DMS153 (cell line): ENCODE results near the gene RELA.
A peak's percentile ranks its signal among the peaks of the same experiment; 100 is the strongest.

Experiments used
- DNase-seq: peaks from one replicate; lab custom pipeline; 2025; lab: John Stamatoyannopoulos, UW

Gene RELA

GRCh38 chr11:65633390-65634108 is 29.2 kb downstream of the RELA start:
- no peak for DNase-seq

GRCh38 chr11:65630215-65630614 is 32.5 kb downstream of the RELA start:
- no peak for DNase-seq

- DNase-seq = no peak
Observed at GRCh38 chr11:65629579-65629978, 33.1 kb downstream of the RELA start.

- DNase-seq = no peak
Observed at GRCh38 chr11:65627202-65627601, 35.5 kb downstream of the RELA start.

- no peak for DNase-seq
Observed at GRCh38 chr11:65625628-65626342, 36.9 kb downstream of the RELA start.

GRCh38 chr11:65624931-65625627 is 37.6 kb downstream of the RELA start:
- no peak for DNase-seq

GRCh38 chr11:65623852-65624616 is 38.7 kb downstream of the RELA start:
- no peak for DNase-seq

- DNase-seq = no peak
Observed at GRCh38 chr11:65623177-65623576, 39.5 kb downstream of the RELA start.

- no peak for DNase-seq
Observed at GRCh38 chr11:65622011-65622410, 40.7 kb downstream of the RELA start.

- DNase-seq = no peak
Observed at GRCh38 chr11:65621460-65621859, 41.3 kb downstream of the RELA start.

GRCh38 chr11:65620666-65621065 is 42.0 kb downstream of the RELA start:
- DNase-seq = no peak

- DNase-seq = no peak
Observed at GRCh38 chr11:65619281-65619928, 43.3 kb downstream of the RELA start.

- DNase-seq = no peak
Observed at GRCh38 chr11:65618763-65619162, 44.0 kb downstream of the RELA start.

- DNase-seq = no peak
Observed at GRCh38 chr11:65617990-65618751, 44.5 kb downstream of the RELA start.

- no peak for DNase-seq
Observed at GRCh38 chr11:65617136-65617850, 45.4 kb downstream of the RELA start.

- no peak for DNase-seq
Observed at GRCh38 chr11:65616575-65617001, 46.1 kb downstream of the RELA start.

- DNase-seq = no peak
Observed at GRCh38 chr11:65615950-65616574, 46.7 kb downstream of the RELA start.

- peak; percentile 100 for DNase-seq
Observed at GRCh38 chr11:65615229-65615949, 47.3 kb downstream of the RELA start, which contains the start of gene PCNX3. Gene PCNX3, plus strand, starts transcription at chr11:65615776. Its CDS starts 536 bp downstream, at chr11:65616312.
